Measurements from ENCODE around the gene QRFPR.
"Not testable (repeated sequence)": the region's sequence is repeated elsewhere in the genome, so short reads cannot be mapped to it uniquely, and the experiment has no call there.

The QRFPR gene

GRCh38 chr4:121380776-121381462, at the start of gene QRFPR:
QRFPR (minus strand) TSS chr4:121381018; CDS start chr4:121380647, 371 bp downstream.
- H3K4me3 ChIP-seq (ENCODE audit: control insufficient read depth, low read depth, low read length) = peak within 1 kb of the TSS; percentile 19
- no peak for TF ChIP-seq CTCF (conservative IDR thresholded peaks at IDR 0.05; ENCODE audit: control insufficient read depth, insufficient read depth, low read depth, low read length)
- DNase-seq (ENCODE audit: low read depth) = no peak

- no peak for TF ChIP-seq CTCF (conservative IDR thresholded peaks at IDR 0.05; ENCODE audit: control insufficient read depth, insufficient read depth, low read depth, low read length)
- peak; percentile 46 for DNase-seq (ENCODE audit: low read depth)
- H3K4me3 ChIP-seq (ENCODE audit: control insufficient read depth, low read depth, low read length) = no peak overlapping the region
Observed at GRCh38 chr4:121428721-121429120, 47.9 kb upstream of the QRFPR start.

- H3K4me3 ChIP-seq (ENCODE audit: control insufficient read depth, low read depth, low read length) = no peak overlapping the region
- TF ChIP-seq CTCF (conservative IDR thresholded peaks at IDR 0.05; ENCODE audit: control insufficient read depth, insufficient read depth, low read depth, low read length) = peak; percentile 43
- peak; percentile 12 for DNase-seq (ENCODE audit: low read depth)
Observed at GRCh38 chr4:121421594-121421993, 40.8 kb upstream of the QRFPR start.

- H3K4me3 ChIP-seq (ENCODE audit: control insufficient read depth, low read depth, low read length) = no peak overlapping the region
- no peak for TF ChIP-seq CTCF (conservative IDR thresholded peaks at IDR 0.05; ENCODE audit: control insufficient read depth, insufficient read depth, low read depth, low read length)
- no peak for DNase-seq (ENCODE audit: low read depth)
Observed at GRCh38 chr4:121411151-121411744, 30.4 kb upstream of the QRFPR start.

DNA sequence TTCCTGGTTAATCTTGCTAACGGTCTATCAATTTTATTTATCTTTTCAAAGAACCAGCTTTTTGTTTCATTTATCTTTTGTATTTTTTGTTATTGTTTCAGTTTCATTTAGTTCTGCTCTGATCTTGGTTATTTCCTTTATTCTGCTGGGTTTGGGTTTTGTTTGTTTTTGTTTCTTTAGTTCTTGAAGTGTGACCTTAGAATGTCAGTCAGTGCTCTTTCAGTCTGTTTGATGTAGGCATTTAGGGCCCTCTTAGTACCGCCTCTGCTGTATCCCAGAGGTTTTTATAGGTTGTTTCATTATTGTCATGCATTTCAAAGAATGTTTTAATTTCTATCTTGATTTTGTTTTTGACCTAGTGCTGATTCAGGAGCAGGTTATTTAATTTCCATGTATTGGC, 27.7 kb upstream of the QRFPR start:
- not testable (repeated sequence) for H3K4me3 ChIP-seq (ENCODE audit: control insufficient read depth, low read depth, low read length); DNase-seq (ENCODE audit: low read depth)

GRCh38 chr4:121400632-121401031, 19.8 kb upstream of the QRFPR start:
- TF ChIP-seq CTCF (conservative IDR thresholded peaks at IDR 0.05; ENCODE audit: control insufficient read depth, insufficient read depth, low read depth, low read length) = no peak
- no peak overlapping the region for H3K4me3 ChIP-seq (ENCODE audit: control insufficient read depth, low read depth, low read length)

GRCh38 chr4:121397941-121398601, 17.3 kb upstream of the QRFPR start:
- H3K4me3 ChIP-seq (ENCODE audit: control insufficient read depth, low read depth, low read length) = no peak overlapping the region
- no peak for TF ChIP-seq CTCF (conservative IDR thresholded peaks at IDR 0.05; ENCODE audit: control insufficient read depth, insufficient read depth, low read depth, low read length)
- DNase-seq (ENCODE audit: low read depth) = no peak

More at GRCh38 chr4:121400632-121401031, 19.8 kb upstream of the QRFPR start:
- DNase-seq (ENCODE audit: low read depth) = no peak
